Esophagus squamous epithelium (tissue), 5 donors: Measurements from ENCODE around the gene PDSS2. TPM values are rescaled to one million over a fixed set of nuclear protein-coding genes. Genes with fewer than 3 reads are reported as not detected.

ENCODE experiments used
- DNase-seq: peaks from one replicate; lab custom pipeline; 2025; lab: John Stamatoyannopoulos, UW
- H3K27ac ChIP-seq, 4 donors: fragments of 200-600 bp; sonication (generic); one replicate each; pipeline ENCODE4 v1.5.1; 2016 to 2019; ENCODE audit warnings: mild to moderate bottlenecking in 1 of 4
- H3K27me3 ChIP-seq, 4 donors: fragments of 200-600 bp; sonication (generic); 1 replicate in 3 of 4; 2 replicates in 1 of 4; pipeline versions ENCODE4 v1.5.1 to v1.6.0; 2017 to 2021; ENCODE audit warnings: antibody characterized with exemption in 1 of 4
- H3K36me3 ChIP-seq, 3 donors: fragments of 200-600 bp; sonication (generic); one replicate each; pipeline ENCODE4 v1.5.1; 2016 to 2019
- H3K4me1 ChIP-seq, 3 donors: fragments of 200-600 bp; sonication (generic); one replicate each; pipeline ENCODE4 v1.5.1; 2017 to 2019
- H3K4me3 ChIP-seq, 4 donors: fragments of 200-600 bp; sonication (generic); 1 replicate in 3 of 4; 2 replicates in 1 of 4; pipeline ENCODE4 v1.5.1; 2016 to 2019; ENCODE audit warnings: mild to moderate bottlenecking in 2 of 4, moderate library complexity in 1 of 4
- H3K9me3 ChIP-seq, 3 donors: fragments of 200-600 bp; sonication (generic); one replicate each; pipeline ENCODE4 v1.5.1; 2016 to 2019
- CTCF ChIP-seq, 6 experiments: fragments of 450-650 bp in 4 of 6; fragments of 200-600 bp in 2 of 6; sonication (generic) in 2 of 6; IDR thresholded peaks; one replicate each; pipeline ENCODE4 v1.5.1; 2016 to 2019; ENCODE audit warnings: antibody characterized with exemption in 6 of 6, mild to moderate bottlenecking in 4 of 6, moderate library complexity in 4 of 6
- POLR2A ChIP-seq, 4 donors: fragments of 450-650 bp; IDR thresholded peaks; one replicate each; pipeline ENCODE4 v1.6.1; 2017; ENCODE audit warnings: antibody characterized with exemption in 4 of 4, mild to moderate bottlenecking in 4 of 4, moderate library complexity in 3 of 4
- WGBS, 2 donors: methylation state at CpG; one replicate each; pipeline ENCODE4 v1.1.5; 2018; 5-methylcytosine and 5-hydroxymethylcytosine counted together
- intact Hi-C: fragments of 100-400 bp; cut with DNase I; formaldehyde crosslinking; loops from one replicate; pipeline ENCODE4 v1.15.0; 2022
- total RNA-seq, 4 donors: library from RNA; depleted of rRNA; stranded (reverse); fragments of >200 nt; gene quantifications; one replicate each; pipeline ENCODE4 v1.1.0, GENCODE V29; 2016
- donor health status: DM: yes; HTN: yes; CAD: no.

The PDSS2 gene
- total RNA-seq, 4 donors from 2014 or later = 7.0 to 15.9 (median 12.3) TPM

GRCh38 chr6:107129370-107129925 is 329.9 kb downstream of the PDSS2 start:
- 72 to 73% methylated on average over 9 of the region's 9 CpGs for WGBS, 2 donors
- intact Hi-C loops = no loop called here
- Histone ChIP-seq H3K36me3 (no peaks in the 10 kb centered on the region), H3K27ac (no peak overlapping the region), H3K4me3 (no peak overlapping the region), H3K9me3 (no peaks in the 10 kb centered on the region), H3K27me3 (no peaks in the 10 kb centered on the region), H3K4me1 (no peaks in the 10 kb centered on the region)
- TF ChIP-seq POLR2A (IDR thresholded peaks at IDR 0.05) = no peak
- TF ChIP-seq CTCF (IDR thresholded peaks at IDR 0.05) = no peak
- DNase-seq = no peak

- no peaks in the 10 kb centered on the region for H3K4me1 ChIP-seq
- no peak for DNase-seq
- H3K9me3 ChIP-seq = no peaks in the 10 kb centered on the region
- intact Hi-C loops = no loop called here
- H3K4me3 ChIP-seq = no peak overlapping the region
- H3K36me3 ChIP-seq = no peaks in the 10 kb centered on the region
- TF ChIP-seq POLR2A (IDR thresholded peaks at IDR 0.05) (no peak), CTCF (IDR thresholded peaks at IDR 0.05) (no peak)
- WGBS, 2 donors = 83 to 91% methylated on average over 2 of the region's 2 CpGs
- H3K27ac ChIP-seq = no peak overlapping the region
- H3K27me3 ChIP-seq = no peaks in the 10 kb centered on the region
Observed at GRCh38 chr6:107128577-107128976, 330.8 kb downstream of the PDSS2 start.

- TF ChIP-seq CTCF (IDR thresholded peaks at IDR 0.05) = no peak
- TF ChIP-seq POLR2A (IDR thresholded peaks at IDR 0.05) = no peak
- H3K4me3 ChIP-seq = no peak overlapping the region
- whole genome bisulfite sequencing, 2 donors = 94% methylated on average over 1 of the region's 1 CpG
Observed at GRCh38 chr6:107128175-107128574, 331.2 kb downstream of the PDSS2 start.

GRCh38 chr6:107125771-107126170 is 333.6 kb downstream of the PDSS2 start:
- no peak for DNase-seq
- no peak overlapping the region for H3K27ac ChIP-seq
- H3K36me3 ChIP-seq = no peaks in the 10 kb centered on the region
- no peak overlapping the region for H3K4me3 ChIP-seq
- intact Hi-C loops = no loop called here
- no peaks in the 10 kb centered on the region for H3K4me1 ChIP-seq
- no peaks in the 10 kb centered on the region for H3K9me3 ChIP-seq
- TF ChIP-seq POLR2A (IDR thresholded peaks at IDR 0.05) (no peak), CTCF (IDR thresholded peaks at IDR 0.05) (no peak)
- WGBS, 2 donors = 88 to 94% methylated on average over 3 to 5 of the region's 5 CpGs
- H3K27me3 ChIP-seq = no peaks in the 10 kb centered on the region

More at GRCh38 chr6:107128175-107128574, 331.2 kb downstream of the PDSS2 start:
- no peaks in the 10 kb centered on the region for H3K27me3 ChIP-seq
- H3K9me3 ChIP-seq = no peaks in the 10 kb centered on the region
- H3K36me3 ChIP-seq = no peaks in the 10 kb centered on the region
- DNase-seq = no peak
- no peak overlapping the region for H3K27ac ChIP-seq
- intact Hi-C loops = no loop called here
- no peaks in the 10 kb centered on the region for H3K4me1 ChIP-seq

- Histone ChIP-seq H3K4me3 (no peak overlapping the region), H3K27ac (no peak overlapping the region), H3K4me1 (no peaks in the 10 kb centered on the region), H3K9me3 (no peaks in the 10 kb centered on the region), H3K27me3 (no peaks in the 10 kb centered on the region), H3K36me3 (no peaks in the 10 kb centered on the region)
- WGBS, 2 donors = 61 to 63% methylated on average over 4 of the region's 4 CpGs
- no peak for DNase-seq
- no peak for TF ChIP-seq POLR2A (IDR thresholded peaks at IDR 0.05)
- no peak for TF ChIP-seq CTCF (IDR thresholded peaks at IDR 0.05)
- intact Hi-C loops = no loop called here
Observed at GRCh38 chr6:107124934-107125348, 334.4 kb downstream of the PDSS2 start.
